GM12874 (cell line): ENCODE results near the gene INHBC.

Experiments used
- TF ChIP-seq, protein P1 (sequence below): IDR thresholded peaks from 2 replicates; pipeline ENCODE4 v1.5.1; 2011; ENCODE audit warnings: low read depth, mild to moderate bottlenecking, control low read depth, low read length, moderate library complexity; ENCODE audit not compliant: insufficient read depth

Gene INHBC

DNA sequence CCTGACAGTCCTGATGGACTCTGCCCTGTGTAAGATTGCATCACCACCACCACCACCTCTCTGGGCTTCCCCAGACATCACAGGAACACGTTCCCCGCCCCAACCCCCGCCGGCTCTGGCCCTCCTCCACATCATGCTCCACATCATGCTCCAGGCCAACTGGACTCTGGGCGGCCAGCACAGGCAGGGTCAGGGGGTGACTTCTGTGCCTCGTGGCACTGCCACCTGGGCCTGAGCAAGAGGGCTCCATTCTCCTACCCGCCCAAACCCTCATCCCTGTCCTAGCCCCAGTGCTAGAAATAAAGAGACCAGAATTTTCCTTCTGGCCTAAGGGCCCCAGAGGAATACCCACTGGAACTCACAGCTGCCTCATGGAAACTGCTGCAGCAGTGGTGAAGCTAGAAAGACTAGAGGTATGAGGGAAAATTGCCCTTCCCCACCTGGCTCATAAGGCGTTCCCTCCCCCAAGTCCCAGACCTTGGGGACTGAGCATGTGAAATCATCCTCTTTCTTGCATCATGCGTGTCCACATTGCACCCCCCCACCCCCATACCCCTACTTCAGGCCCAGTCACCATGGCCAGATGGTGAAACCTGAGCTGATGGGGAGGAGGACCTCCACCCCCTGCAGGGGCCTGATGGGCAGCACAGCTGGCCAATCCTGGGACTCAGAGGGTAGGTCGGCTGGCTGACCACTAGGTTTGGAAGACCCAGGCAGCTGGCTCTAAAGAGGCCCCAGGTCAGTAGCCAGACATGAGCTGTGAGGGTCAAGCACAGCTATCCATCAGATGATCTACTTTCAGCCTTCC, 20.2 kb downstream of the INHBC start, which contains the start of gene INHBE:
TSS of gene INHBE (plus strand) at position 742 of the 808 bp plus-strand sequence. CDS start 230 bp downstream, outside the sequence.
- TF ChIP-seq, protein P1, sequence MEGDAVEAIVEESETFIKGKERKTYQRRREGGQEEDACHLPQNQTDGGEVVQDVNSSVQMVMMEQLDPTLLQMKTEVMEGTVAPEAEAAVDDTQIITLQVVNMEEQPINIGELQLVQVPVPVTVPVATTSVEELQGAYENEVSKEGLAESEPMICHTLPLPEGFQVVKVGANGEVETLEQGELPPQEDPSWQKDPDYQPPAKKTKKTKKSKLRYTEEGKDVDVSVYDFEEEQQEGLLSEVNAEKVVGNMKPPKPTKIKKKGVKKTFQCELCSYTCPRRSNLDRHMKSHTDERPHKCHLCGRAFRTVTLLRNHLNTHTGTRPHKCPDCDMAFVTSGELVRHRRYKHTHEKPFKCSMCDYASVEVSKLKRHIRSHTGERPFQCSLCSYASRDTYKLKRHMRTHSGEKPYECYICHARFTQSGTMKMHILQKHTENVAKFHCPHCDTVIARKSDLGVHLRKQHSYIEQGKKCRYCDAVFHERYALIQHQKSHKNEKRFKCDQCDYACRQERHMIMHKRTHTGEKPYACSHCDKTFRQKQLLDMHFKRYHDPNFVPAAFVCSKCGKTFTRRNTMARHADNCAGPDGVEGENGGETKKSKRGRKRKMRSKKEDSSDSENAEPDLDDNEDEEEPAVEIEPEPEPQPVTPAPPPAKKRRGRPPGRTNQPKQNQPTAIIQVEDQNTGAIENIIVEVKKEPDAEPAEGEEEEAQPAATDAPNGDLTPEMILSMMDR, result no peak

DNA sequence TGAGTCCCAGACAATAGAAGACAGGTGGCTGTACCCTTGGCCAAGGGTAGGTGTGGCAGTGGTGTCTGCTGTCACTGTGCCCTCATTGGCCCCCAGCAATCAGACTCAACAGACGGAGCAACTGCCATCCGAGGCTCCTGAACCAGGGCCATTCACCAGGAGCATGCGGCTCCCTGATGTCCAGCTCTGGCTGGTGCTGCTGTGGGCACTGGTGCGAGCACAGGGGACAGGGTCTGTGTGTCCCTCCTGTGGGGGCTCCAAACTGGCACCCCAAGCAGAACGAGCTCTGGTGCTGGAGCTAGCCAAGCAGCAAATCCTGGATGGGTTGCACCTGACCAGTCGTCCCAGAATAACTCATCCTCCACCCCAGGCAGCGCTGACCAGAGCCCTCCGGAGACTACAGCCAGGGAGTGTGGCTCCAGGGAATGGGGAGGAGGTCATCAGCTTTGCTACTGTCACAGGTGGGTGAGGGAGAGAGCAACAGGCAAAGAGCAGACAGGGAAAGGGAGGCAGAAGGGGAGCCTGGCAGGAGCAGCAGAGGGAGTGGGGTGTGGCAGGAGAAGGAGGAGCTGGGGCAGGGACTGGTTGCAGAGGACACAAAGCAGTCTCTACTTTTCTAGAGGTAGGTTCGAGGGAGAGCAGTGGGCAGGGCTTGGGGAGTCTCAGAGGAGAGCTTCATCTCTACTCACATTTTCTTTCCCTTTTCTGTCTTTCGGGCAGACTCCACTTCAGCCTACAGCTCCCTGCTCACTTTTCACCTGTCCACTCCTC, 21.0 kb downstream of the INHBC start:
- TF ChIP-seq, protein P1, result no peak

DNA sequence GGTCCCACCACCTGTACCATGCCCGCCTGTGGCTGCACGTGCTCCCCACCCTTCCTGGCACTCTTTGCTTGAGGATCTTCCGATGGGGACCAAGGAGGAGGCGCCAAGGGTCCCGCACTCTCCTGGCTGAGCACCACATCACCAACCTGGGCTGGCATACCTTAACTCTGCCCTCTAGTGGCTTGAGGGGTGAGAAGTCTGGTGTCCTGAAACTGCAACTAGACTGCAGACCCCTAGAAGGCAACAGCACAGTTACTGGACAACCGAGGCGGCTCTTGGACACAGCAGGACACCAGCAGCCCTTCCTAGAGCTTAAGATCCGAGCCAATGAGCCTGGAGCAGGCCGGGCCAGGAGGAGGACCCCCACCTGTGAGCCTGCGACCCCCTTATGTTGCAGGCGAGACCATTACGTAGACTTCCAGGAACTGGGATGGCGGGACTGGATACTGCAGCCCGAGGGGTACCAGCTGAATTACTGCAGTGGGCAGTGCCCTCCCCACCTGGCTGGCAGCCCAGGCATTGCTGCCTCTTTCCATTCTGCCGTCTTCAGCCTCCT, 21.6 kb downstream of the INHBC start:
- TF ChIP-seq, protein P1, result peak; percentile 82

DNA sequence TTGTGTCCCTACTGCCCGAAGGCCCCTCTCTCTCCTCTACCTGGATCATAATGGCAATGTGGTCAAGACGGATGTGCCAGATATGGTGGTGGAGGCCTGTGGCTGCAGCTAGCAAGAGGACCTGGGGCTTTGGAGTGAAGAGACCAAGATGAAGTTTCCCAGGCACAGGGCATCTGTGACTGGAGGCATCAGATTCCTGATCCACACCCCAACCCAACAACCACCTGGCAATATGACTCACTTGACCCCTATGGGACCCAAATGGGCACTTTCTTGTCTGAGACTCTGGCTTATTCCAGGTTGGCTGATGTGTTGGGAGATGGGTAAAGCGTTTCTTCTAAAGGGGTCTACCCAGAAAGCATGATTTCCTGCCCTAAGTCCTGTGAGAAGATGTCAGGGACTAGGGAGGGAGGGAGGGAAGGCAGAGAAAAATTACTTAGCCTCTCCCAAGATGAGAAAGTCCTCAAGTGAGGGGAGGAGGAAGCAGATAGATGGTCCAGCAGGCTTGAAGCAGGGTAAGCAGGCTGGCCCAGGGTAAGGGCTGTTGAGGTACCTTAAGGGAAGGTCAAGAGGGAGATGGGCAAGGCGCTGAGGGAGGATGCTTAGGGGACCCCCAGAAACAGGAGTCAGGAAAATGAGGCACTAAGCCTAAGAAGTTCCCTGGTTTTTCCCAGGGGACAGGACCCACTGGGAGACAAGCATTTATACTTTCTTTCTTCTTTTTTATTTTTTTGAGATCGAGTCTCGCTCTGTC, 22.3 kb downstream of the INHBC start:
- TF ChIP-seq, protein P1, result no peak

DNA sequence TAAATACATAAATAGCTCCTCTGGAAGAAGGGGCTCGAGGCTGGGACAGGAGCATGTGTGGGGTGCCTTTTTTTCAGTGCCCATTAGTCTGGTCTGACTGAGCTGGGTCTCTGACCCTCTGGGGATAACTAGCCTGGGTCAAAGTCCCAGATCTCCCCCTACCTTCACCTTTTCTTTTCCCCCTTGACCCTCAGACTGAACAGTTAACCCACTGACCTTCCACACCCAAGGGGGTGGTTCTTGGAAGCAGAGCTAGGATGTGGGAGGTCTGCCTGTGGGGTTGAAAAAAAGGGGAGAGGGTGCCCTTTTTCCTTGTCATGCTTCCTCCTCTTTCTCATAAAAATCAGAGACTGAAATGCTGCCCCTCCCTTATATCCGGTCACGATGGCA, 24.1 kb downstream of the INHBC start:
- TF ChIP-seq, protein P1, result no peak

DNA sequence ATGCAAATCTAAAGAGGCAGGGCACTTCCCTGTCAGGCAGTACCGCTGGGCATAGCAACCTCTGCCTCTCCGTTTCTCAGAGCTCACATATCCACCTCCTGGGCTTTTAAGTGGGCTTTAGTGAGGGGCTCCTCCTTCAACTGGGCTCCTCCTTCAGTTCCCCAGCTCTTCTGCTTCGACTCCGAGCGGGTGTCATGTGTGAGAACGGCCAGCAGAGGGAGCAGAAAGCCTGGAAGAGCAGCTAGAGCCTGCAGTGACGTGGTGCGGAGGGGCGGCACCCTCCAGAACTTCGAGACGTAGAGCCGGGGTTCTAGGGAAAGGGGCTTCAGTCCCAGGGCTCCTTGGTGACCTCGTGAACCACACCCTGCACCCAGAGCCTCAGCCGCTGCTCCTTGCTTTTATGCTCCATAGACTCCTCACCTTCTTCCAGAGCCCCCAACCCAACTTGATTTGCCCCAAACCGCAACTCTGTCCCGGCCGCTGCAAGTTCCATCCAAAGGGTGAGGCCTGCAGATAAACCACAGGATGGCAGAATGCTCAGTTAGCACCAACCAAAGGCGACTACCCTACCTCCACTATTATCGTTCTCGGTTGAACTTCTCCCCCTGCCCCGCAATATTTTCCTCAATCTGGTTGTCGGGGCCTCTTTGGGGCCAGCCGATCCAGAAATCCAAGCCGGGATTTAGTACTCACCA, 24.6 kb downstream of the INHBC start:
- TF ChIP-seq, protein P1, result peak; percentile 94
